Central memory CD8-positive, alpha-beta T cell (primary cell): Measurements from ENCODE around the gene PTPN2.

Experiments used
- ATAC-seq: fragments of 150-1000 bp; cut with Tn5 transposase; replicated peaks from 2 replicates; pipeline ENCODE4 v1.10.0; 2022; ENCODE audit warnings: mild to moderate bottlenecking, moderate FRiP score, moderate number of reproducible peaks; ENCODE audit not compliant: poor library complexity, severe bottlenecking; ENCODE audit errors: extremely low read depth
- DNase-seq, 2 donors: peaks; one replicate each; pipeline ENCODE4 v3.0.0; 2021; ENCODE audit warnings: low spot score in 2 of 2
- H3K27ac Mint-ChIP-seq: one replicate; pipeline ENCODE4 v1.8.0; 2022; ENCODE audit warnings: low read depth, mild to moderate bottlenecking, moderate library complexity, mixed read lengths
- H3K27me3 Mint-ChIP-seq: one replicate; pipeline ENCODE4 v1.8.0; 2022; ENCODE audit warnings: mixed read lengths
- H3K36me3 Mint-ChIP-seq: one replicate; pipeline ENCODE4 v1.8.0; 2022; ENCODE audit warnings: mild to moderate bottlenecking, moderate library complexity, mixed read lengths; ENCODE audit not compliant: insufficient read depth
- H3K4me1 Mint-ChIP-seq: one replicate; pipeline ENCODE4 v1.8.0; 2022; ENCODE audit warnings: mixed read lengths
- H3K4me3 Mint-ChIP-seq: one replicate; pipeline ENCODE4 v1.8.0; 2022; ENCODE audit warnings: mild to moderate bottlenecking, moderate library complexity, mixed read lengths
- H3K9me3 Mint-ChIP-seq: one replicate; pipeline ENCODE4 v1.8.0; 2022; ENCODE audit warnings: mixed read lengths

Gene PTPN2

DNA sequence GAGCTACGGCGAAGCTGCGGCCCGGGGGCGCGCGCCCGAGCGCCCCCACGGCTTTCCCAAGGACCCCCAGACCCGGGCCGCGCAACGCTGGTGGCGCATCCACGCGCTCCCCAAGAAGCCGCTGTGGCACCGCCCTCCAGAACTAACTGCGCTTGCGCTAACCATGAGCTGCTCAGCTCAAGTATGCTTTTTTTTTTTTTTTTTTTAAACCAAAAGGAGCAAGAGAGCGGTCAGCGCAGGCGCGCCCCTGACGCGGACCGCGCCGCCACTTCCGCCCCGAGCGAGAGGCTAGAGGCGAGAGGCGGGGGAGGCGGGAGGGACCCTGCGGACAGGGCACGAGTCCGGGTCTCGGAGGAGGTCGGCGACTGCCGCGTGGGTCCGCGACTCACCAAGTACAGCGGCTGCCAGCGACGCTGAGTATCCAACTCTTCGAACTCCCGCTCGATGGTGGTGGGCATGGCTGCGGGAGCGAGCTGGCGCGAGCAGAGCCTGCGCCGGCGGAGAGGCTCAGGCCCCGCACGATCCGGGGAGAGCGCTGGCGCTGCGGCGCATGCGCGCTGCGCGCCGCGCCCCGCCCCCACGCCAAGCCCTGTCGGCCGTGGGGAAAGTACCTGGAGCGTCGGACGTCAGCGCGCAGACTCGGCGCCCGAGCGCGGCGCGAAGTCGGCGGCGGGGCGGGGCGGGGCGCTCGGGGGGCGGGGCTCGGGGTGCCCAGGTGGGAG is at the start of gene PTPN2:
Gene PTPN2, minus strand, starts transcription at position 554 of the 722 bp plus-strand sequence. Its CDS starts 96 bp downstream, at position 458.
- Mint-ChIP-seq H3K4me3 (peak within 1 kb of the TSS; percentile 87), H3K27me3 (no peaks in the 10 kb centered on the region), H3K36me3 (peaks cover 20% of the 10 kb centered on the region), H3K27ac (peak within 1 kb of the TSS; percentile 91), H3K9me3 (no peaks in the 10 kb centered on the region), H3K4me1 (peaks cover 50% of the 10 kb centered on the region)
- ATAC-seq, result peak; percentile 83
- peak; percentile 81 to 87 for DNase-seq

DNA sequence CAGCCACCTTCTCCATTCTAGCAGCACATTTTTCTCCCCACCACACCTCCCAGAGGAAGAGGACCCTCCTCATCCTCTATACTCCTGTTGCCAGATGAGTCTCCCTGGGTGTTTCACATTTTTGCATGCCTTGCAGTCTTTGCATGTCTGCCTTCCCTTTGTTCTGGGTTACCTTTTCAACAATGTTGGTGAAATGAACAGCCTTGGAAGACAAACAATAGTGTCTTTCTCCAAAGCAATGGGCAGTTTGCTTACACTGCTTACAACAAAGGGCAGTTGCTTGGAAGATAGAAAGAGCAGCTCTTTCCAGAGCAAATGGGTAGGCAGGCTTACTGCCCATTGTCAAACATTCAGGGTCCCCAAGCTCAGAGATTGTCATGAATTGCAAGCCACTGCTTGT is 49.3 kb upstream of the PTPN2 start:
- no peaks in the 10 kb centered on the region for H3K27me3 Mint-ChIP-seq
- DNase-seq (no peak), ATAC-seq (no peak)
- H3K9me3 Mint-ChIP-seq, result no peaks in the 10 kb centered on the region
- H3K27ac Mint-ChIP-seq, result no peak overlapping the region
- peaks cover 23% of the 10 kb centered on the region for H3K4me1 Mint-ChIP-seq
- no peak overlapping the region for H3K4me3 Mint-ChIP-seq
- no peaks in the 10 kb centered on the region for H3K36me3 Mint-ChIP-seq

DNA sequence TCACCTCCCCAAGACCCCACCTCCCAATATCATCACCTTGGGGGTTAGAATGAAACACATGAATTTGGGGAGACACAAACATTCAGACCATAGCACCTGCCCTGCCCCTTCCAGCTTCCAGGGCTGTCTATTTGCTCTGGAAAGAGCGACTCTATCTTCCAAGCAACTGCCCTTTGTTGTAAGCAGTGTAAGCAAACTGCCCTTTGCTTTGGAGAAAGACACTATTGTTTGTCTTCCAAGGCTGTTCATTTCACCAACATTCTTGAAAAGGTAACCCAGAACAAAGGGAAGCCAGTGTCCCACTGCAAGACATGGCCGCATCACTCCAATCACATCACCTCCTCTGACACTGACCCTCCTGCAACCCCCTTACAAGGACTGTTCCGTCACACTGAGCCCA is 46.9 kb upstream of the PTPN2 start:
- no peaks in the 10 kb centered on the region for H3K36me3 Mint-ChIP-seq
- no peaks in the 10 kb centered on the region for H3K27me3 Mint-ChIP-seq
- peaks cover 23% of the 10 kb centered on the region for H3K4me1 Mint-ChIP-seq
- ATAC-seq, result no peak
- DNase-seq, result no peak
- H3K9me3 Mint-ChIP-seq, result no peaks in the 10 kb centered on the region
- no peak overlapping the region for H3K27ac Mint-ChIP-seq
- H3K4me3 Mint-ChIP-seq, result no peak overlapping the region

DNA sequence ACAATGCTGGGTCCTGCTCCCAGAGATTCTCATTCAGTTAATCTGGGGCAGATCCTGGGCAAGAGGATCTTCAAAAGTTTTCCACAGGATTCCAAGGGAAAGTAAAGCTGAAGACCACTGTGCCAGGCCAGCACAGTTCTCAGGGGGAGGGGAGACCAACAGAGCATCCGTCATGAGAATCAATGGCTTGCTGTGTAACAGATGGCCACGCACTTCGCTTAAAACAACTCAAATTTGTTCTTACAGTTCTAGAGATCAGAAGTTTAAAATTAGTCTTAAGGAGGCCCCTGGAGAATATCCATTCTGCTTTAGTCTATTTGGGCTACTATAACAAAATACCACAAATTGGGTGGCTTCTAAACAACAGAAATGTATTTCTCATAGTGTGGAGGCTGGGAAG is 46.3 kb upstream of the PTPN2 start:
- ATAC-seq, result no peak

DNA sequence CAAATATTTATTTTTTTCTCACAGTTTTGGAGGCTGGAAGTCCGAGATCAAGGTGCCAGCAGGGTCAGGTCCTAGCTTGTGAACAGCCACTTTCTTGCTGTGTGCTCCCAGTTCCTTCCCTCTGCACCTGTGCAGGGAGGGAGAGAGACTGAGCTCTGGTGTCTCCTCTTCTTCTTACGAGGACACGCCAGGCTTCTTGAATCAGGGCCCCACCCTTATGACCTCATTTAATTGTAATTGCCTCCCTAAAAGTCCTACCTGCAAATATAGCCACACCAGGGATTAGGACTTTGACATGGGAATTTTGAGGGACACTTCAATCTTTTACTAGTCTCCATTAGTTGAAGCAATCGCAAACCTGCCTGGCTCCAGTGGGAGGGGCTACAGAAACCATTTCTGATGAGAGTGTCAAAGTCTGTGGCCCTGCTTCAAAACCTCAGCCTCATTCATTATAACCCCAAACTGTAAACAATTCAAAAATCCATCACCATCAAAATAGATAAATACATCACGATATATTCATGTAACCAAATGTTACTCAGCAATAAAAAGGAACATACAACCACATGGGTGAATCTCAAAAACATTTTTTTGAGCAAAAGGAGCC is 45.5 kb upstream of the PTPN2 start:
- peaks cover 21% of the 10 kb centered on the region for H3K4me1 Mint-ChIP-seq
- ATAC-seq (peak; percentile 87), DNase-seq (no peak)
- H3K4me3 Mint-ChIP-seq, result peak overlapping the region; percentile 28
- H3K36me3 Mint-ChIP-seq, result no peaks in the 10 kb centered on the region
- H3K9me3 Mint-ChIP-seq, result no peaks in the 10 kb centered on the region
- no peaks in the 10 kb centered on the region for H3K27me3 Mint-ChIP-seq
- peak overlapping the region; percentile 87 for H3K27ac Mint-ChIP-seq

More for the DNA sequence above, 46.3 kb upstream of the PTPN2 start:
- Mint-ChIP-seq H3K27me3 (no peaks in the 10 kb centered on the region), H3K27ac (peak overlapping the region; percentile 87), H3K4me1 (peaks cover 23% of the 10 kb centered on the region), H3K9me3 (no peaks in the 10 kb centered on the region), H3K36me3 (no peaks in the 10 kb centered on the region), H3K4me3 (peak overlapping the region; percentile 28)
- DNase-seq, result no peak

DNA sequence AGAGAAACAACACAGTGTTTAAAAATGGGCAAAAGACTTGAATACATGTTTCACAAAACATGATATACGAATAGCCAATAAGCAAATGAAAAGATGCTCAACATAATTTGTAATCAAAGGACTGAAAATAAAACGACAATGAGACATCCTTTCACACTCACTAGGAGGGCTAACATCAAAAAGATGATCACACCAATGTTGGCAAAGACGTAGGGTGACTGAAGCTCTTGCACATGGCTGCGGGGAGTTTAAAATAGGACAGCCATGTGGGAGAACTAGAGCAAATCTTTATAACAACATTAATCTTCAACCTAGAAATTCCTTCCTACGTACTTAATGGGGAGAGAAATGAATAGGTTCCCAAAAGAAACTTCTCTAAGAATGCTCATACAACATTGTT is 44.6 kb upstream of the PTPN2 start:
- no peak overlapping the region for H3K4me3 Mint-ChIP-seq
- no peak overlapping the region for H3K27ac Mint-ChIP-seq
- H3K4me1 Mint-ChIP-seq, result peaks cover 17% of the 10 kb centered on the region
- no peaks in the 10 kb centered on the region for H3K27me3 Mint-ChIP-seq
- DNase-seq, result no peak
- ATAC-seq, result no peak
- no peaks in the 10 kb centered on the region for H3K9me3 Mint-ChIP-seq
- H3K36me3 Mint-ChIP-seq, result no peaks in the 10 kb centered on the region

DNA sequence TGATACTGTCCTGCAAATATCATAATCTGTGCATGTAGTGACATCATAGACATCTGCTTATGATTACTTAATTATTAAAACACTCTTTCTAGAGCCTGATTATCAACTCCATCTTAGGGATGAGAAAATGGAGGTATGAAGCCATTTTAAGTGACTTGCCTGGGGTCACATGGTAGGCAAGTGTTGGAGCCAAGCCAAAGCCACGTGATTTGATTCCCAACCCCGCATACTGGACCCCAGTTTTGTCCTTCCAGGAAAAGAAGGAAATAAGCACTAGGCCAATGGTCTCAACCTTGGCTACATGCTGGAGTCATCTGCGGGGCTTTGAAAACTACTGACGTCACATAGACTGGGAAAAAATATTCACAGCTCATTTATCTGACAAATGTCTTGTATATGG is 44.2 kb upstream of the PTPN2 start:
- ATAC-seq (no peak), DNase-seq (no peak)
- H3K27me3 Mint-ChIP-seq, result no peaks in the 10 kb centered on the region
- no peaks in the 10 kb centered on the region for H3K9me3 Mint-ChIP-seq
- H3K4me3 Mint-ChIP-seq, result no peak overlapping the region
- H3K27ac Mint-ChIP-seq, result no peak overlapping the region
- H3K36me3 Mint-ChIP-seq, result no peaks in the 10 kb centered on the region
- peaks cover 17% of the 10 kb centered on the region for H3K4me1 Mint-ChIP-seq

DNA sequence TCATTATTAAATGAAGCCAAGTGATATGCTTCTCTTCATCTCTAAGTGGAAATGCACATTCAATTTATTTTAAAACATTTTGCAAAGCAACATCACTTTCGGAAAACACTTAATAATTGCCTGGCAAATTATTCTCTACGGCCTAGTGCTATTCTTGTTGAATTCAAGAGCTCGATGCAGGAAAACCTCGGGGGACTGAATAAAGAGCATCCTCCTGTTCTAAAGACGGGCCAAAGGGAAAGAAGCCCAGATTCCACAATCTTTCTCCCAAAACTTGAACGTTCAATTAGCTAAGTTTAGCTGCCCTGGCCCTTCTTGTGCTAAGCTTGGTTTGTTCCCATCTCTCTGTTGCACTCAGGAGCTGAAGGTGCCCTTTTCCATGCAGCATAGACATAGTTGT is 40.6 kb upstream of the PTPN2 start:
- H3K4me1 Mint-ChIP-seq, result peaks cover 22% of the 10 kb centered on the region
- H3K27me3 Mint-ChIP-seq, result no peaks in the 10 kb centered on the region
- DNase-seq, result no peak
- H3K9me3 Mint-ChIP-seq, result no peaks in the 10 kb centered on the region
- no peak overlapping the region for H3K4me3 Mint-ChIP-seq
- ATAC-seq, result no peak
- peaks cover 3% of the 10 kb centered on the region for H3K36me3 Mint-ChIP-seq
- H3K27ac Mint-ChIP-seq, result no peak overlapping the region

DNA sequence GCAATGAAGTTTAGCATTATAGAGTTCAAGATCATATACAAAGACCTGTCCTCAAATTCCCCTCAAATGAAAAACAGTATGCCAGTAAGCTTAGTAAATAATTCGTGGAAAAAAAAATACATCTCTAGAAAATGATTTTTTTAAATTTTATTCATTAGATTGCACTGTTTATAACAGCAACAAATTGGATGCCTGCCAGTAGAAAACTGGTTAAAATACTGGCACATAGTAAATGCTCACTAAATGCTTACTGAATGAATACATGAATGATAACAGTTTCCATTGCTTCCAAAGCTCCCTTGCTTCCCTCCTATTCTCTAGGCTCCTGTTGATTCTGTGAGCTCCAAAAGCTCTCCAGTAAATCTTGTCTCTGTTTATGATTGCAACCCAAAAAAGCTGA is 38.2 kb upstream of the PTPN2 start:
- H3K9me3 Mint-ChIP-seq, result no peaks in the 10 kb centered on the region
- DNase-seq (no peak), ATAC-seq (no peak)
- no peak overlapping the region for H3K4me3 Mint-ChIP-seq
- no peaks in the 10 kb centered on the region for H3K27me3 Mint-ChIP-seq
- H3K27ac Mint-ChIP-seq, result no peak overlapping the region
- peaks cover 24% of the 10 kb centered on the region for H3K4me1 Mint-ChIP-seq
- H3K36me3 Mint-ChIP-seq, result peaks cover 3% of the 10 kb centered on the region

DNA sequence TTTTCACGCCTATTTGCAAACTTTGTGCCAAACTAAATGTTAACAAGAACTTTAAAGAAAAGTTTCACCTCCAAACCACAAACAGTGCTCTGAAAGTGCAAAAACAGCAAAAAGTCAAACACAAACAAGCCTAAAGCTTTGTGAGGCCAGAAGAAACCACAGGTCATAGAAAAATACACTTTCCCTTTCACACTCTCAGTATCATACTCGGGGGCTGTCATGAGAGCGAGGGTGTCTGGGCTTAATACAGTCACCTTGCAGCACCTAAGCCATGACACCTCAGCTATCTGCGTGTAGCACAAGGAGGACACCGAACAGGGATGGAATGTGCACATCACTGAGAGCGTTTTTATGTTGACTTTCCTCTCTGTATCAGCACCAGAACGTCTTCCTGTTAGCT is 37.1 kb upstream of the PTPN2 start:
- peak overlapping the region; percentile 53 for H3K4me3 Mint-ChIP-seq
- DNase-seq (peak in 1 of 2 donors; percentile 70), ATAC-seq (peak; percentile 93)
- H3K27ac Mint-ChIP-seq, result peak overlapping the region; percentile 81
- H3K36me3 Mint-ChIP-seq, result peaks cover 3% of the 10 kb centered on the region
- peaks cover 24% of the 10 kb centered on the region for H3K4me1 Mint-ChIP-seq
- H3K27me3 Mint-ChIP-seq, result no peaks in the 10 kb centered on the region
- no peaks in the 10 kb centered on the region for H3K9me3 Mint-ChIP-seq

DNA sequence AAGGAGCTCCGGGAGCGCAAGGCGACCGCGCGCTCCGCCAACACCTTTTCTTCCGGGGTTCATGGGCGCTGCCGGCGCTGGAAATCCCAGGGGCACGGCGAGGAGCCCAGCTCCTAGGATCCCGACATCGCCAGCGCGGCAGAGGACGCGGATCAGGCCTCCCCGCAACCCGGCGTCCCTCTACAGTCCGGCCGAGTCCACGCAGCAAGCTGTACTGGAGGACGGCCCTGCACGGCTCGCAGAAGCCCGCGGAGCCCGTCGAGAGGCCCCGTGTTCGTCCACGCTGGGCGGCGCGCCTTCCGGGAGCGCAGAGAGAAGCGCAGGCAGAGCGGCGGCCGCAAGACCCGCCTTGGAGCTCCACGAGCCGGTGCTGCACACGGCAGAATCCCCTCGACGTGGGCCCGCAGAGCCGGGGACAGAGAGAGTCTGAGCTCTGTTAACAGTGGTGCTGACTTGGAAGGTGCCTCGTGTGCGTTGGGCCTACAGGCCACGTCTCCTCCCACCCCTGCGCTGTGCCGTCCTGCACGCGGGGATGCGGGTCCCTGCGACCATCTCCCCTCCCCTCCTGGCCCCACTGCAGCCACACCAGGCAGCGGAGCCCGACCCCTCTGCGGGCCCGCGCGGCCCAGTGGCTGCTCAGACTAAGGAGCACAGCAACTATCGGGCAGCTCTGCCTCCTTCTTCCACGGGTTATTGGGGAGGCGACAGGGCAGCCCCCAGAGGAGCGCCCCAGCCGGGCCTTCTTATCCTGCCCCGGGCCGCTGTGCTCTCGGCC is 28.1 kb upstream of the PTPN2 start:
- Mint-ChIP-seq H3K9me3 (no peaks in the 10 kb centered on the region), H3K27me3 (no peaks in the 10 kb centered on the region), H3K36me3 (peaks cover 2% of the 10 kb centered on the region), H3K4me3 (peak overlapping the region; percentile 37), H3K27ac (no peak overlapping the region), H3K4me1 (no peaks in the 10 kb centered on the region)
- ATAC-seq (no peak), DNase-seq (no peak)

DNA sequence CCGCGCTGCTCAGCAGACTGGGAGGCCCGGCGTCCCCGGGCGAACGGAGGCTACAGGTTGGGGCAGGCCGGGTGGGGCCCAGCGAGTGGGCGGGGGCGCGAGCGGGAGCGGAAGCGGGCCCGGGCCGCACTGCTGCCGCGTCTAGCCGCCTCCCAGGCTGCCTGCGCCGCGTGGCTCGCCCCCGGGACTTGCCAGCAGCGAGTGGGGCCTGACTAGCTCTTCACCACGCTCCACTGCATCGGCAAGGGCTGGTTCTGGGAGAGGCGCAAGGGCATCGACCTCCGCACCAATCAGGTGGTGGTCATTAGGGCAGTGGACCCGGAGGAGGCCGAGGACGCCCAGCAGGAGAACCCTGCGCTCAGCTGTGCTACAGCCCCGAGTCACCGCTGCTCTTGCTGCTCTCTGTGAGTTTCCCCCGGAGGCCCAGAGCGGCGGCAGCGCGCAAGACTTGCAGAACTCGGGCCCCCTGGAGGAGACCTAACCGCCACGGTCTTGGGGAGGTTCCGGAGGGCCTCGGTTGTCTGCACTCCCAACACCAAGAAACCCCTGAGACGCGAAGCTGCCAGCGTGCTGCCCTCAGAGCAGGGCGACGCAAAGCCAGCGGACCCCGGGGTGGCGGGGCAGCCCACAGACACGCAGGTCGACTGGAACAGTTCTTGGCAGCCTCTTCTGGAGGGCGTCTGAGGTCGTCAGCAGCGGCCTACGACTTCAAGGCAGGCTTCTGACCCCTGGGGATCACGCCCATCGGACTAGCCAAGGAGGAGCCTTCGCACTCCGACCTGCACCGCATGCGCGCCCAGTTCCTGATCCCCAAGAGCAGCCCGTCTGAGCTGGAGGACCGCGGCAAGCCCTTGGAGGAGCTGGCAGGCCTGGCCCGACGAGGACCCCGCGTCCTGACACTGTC is 27.2 kb upstream of the PTPN2 start:
- peak overlapping the region; percentile 49 for H3K4me3 Mint-ChIP-seq
- H3K4me1 Mint-ChIP-seq, result no peaks in the 10 kb centered on the region
- ATAC-seq, result peak; percentile 94
- no peak overlapping the region for H3K27ac Mint-ChIP-seq
- no peaks in the 10 kb centered on the region for H3K27me3 Mint-ChIP-seq
- DNase-seq, result peak in 1 of 2 donors; percentile 40
- H3K9me3 Mint-ChIP-seq, result no peaks in the 10 kb centered on the region
- H3K36me3 Mint-ChIP-seq, result peaks cover 2% of the 10 kb centered on the region
